HEK293 (cell line): ENCODE measurements around the gene WBP1.

ENCODE experiments used
- EGR2 ChIP-seq: fragments of 450-650 bp; formaldehyde crosslinking; IDR thresholded peaks from 2 replicates; pipeline ENCODE4 v1.5.1; 2016; ENCODE audit warnings: low read depth, missing biosample characterization, missing genetic modification characterization
- HOXC10 ChIP-seq: sonication (generic); formaldehyde crosslinking; IDR thresholded peaks from 2 replicates; pipeline ENCODE4 v1.8.1; 2023; ENCODE audit warnings: mild to moderate bottlenecking, missing genetic modification reagents
- MEIS1 ChIP-seq: sonication (generic); formaldehyde crosslinking; IDR thresholded peaks from 2 replicates; pipeline ENCODE4 v1.8.1; 2022; ENCODE audit warnings: missing genetic modification reagents, mild to moderate bottlenecking, borderline replicate concordance
- SCRT1 ChIP-seq: fragments of 450-650 bp; formaldehyde crosslinking; IDR thresholded peaks from 2 replicates; pipeline ENCODE4 v1.5.1; 2016; ENCODE audit warnings: missing biosample characterization, missing genetic modification characterization, borderline replicate concordance
- YY1 ChIP-seq: fragments of 450-650 bp; formaldehyde crosslinking; IDR thresholded peaks from 2 replicates; pipeline ENCODE4 v1.5.1; 2018; ENCODE audit warnings: missing biosample characterization, missing genetic modification characterization
- ZNF114 ChIP-seq: fragments of 450-650 bp; formaldehyde crosslinking; IDR thresholded peaks from 2 replicates; pipeline ENCODE4 v1.5.0; 2017; ENCODE audit warnings: missing biosample characterization, missing genetic modification characterization
- ZNF146 ChIP-seq: fragments of 450-650 bp; formaldehyde crosslinking; IDR thresholded peaks from 2 replicates; pipeline ENCODE4 v1.5.1; 2016; ENCODE audit warnings: missing biosample characterization, missing genetic modification characterization
- ZNF19 ChIP-seq: fragments of 450-650 bp; formaldehyde crosslinking; IDR thresholded peaks from 2 replicates; pipeline ENCODE4; 2016; ENCODE audit warnings: missing biosample characterization, missing genetic modification characterization, low read depth
- ZNF266 ChIP-seq: fragments of 450-650 bp; formaldehyde crosslinking; IDR thresholded peaks from 2 replicates; pipeline ENCODE4 v1.5.1; 2016; ENCODE audit warnings: missing biosample characterization, missing genetic modification characterization, low read depth
- ZNF335 ChIP-seq: fragments of 450-650 bp; formaldehyde crosslinking; conservative IDR thresholded peaks from 2 replicates; pipeline ENCODE4 v1.5.1; 2016; ENCODE audit warnings: missing biosample characterization, missing genetic modification characterization
- ZNF341 ChIP-seq: fragments of 450-650 bp; formaldehyde crosslinking; IDR thresholded peaks from 2 replicates; pipeline ENCODE4; 2016; ENCODE audit warnings: low read depth, missing biosample characterization, missing genetic modification characterization
- ZNF391 ChIP-seq: fragments of 450-650 bp; formaldehyde crosslinking; IDR thresholded peaks from 2 replicates; pipeline ENCODE4 v1.5.1; 2016; ENCODE audit warnings: low read depth, missing biosample characterization, missing genetic modification characterization, borderline replicate concordance
- ZNF426 ChIP-seq: fragments of 450-650 bp; formaldehyde crosslinking; IDR thresholded peaks from 2 replicates; pipeline ENCODE4 v1.5.1; 2017; ENCODE audit warnings: missing biosample characterization, missing genetic modification characterization, mild to moderate bottlenecking, inconsistent platforms, moderate library complexity
- ZNF501 ChIP-seq: fragments of 450-650 bp; formaldehyde crosslinking; IDR thresholded peaks from 2 replicates; pipeline ENCODE4 v1.5.1; 2016; ENCODE audit warnings: missing biosample characterization, missing genetic modification characterization
- ZNF561 ChIP-seq: fragments of 450-650 bp; IDR thresholded peaks from 2 replicates; pipeline ENCODE4 v1.5.1; 2018; ENCODE audit warnings: missing biosample characterization, missing genetic modification characterization, borderline replicate concordance
- ZNF623 ChIP-seq: fragments of 450-650 bp; formaldehyde crosslinking; IDR thresholded peaks from 2 replicates; pipeline ENCODE4 v1.5.1; 2016; ENCODE audit warnings: missing biosample characterization, missing genetic modification characterization
- ZNF629 ChIP-seq: fragments of 450-650 bp; formaldehyde crosslinking; IDR thresholded peaks from 2 replicates; pipeline ENCODE4 v1.5.1; 2017; ENCODE audit warnings: missing biosample characterization, missing genetic modification characterization
- ZNF768 ChIP-seq: fragments of 450-650 bp; formaldehyde crosslinking; IDR thresholded peaks from 2 replicates; pipeline ENCODE4 v1.5.1; 2018; ENCODE audit warnings: missing biosample characterization, mild to moderate bottlenecking, missing genetic modification characterization
- ZNF785 ChIP-seq: fragments of 450-650 bp; formaldehyde crosslinking; IDR thresholded peaks from 2 replicates; pipeline ENCODE4 v1.5.1; 2016; ENCODE audit warnings: missing biosample characterization, missing genetic modification characterization
- ZNF791 ChIP-seq: fragments of 450-650 bp; formaldehyde crosslinking; IDR thresholded peaks from 2 replicates; pipeline ENCODE4 v1.5.1; 2016; ENCODE audit warnings: missing biosample characterization, missing genetic modification characterization
- ZXDB ChIP-seq: fragments of 450-650 bp; formaldehyde crosslinking; IDR thresholded peaks from 2 replicates; pipeline ENCODE4 v1.5.1; 2016; ENCODE audit warnings: missing biosample characterization, missing genetic modification characterization
- TF ChIP-seq, protein P1 (sequence below): fragments of 450-650 bp; formaldehyde crosslinking; IDR thresholded peaks from 2 replicates; pipeline ENCODE4 v1.5.1; 2016; ENCODE audit warnings: missing biosample characterization, missing genetic modification characterization
- TF ChIP-seq, protein P2 (sequence below): fragments of 450-650 bp; IDR thresholded peaks from 2 replicates; pipeline ENCODE4 v1.5.1; 2018; ENCODE audit warnings: missing biosample characterization, mild to moderate bottlenecking, missing genetic modification characterization
- TF ChIP-seq, protein P3 (sequence below): fragments of 450-650 bp; formaldehyde crosslinking; IDR thresholded peaks from 2 replicates; pipeline ENCODE4 v1.5.1; 2016; ENCODE audit warnings: missing biosample characterization, missing genetic modification characterization
- TF ChIP-seq, protein P4 (sequence below): fragments of 450-650 bp; formaldehyde crosslinking; IDR thresholded peaks from 2 replicates; pipeline ENCODE4 v1.5.1; 2016; ENCODE audit warnings: missing biosample characterization, missing genetic modification characterization
- TF ChIP-seq, protein P5 (sequence below): fragments of 450-650 bp; formaldehyde crosslinking; IDR thresholded peaks from 2 replicates; pipeline ENCODE4 v1.5.1; 2017; ENCODE audit warnings: missing biosample characterization, missing genetic modification characterization
- TF ChIP-seq, protein P6 (sequence below): fragments of 450-650 bp; formaldehyde crosslinking; IDR thresholded peaks from 2 replicates; pipeline ENCODE4 v1.5.1; 2017; ENCODE audit warnings: missing biosample characterization, missing genetic modification characterization
- TF ChIP-seq, protein P7 (sequence below): fragments of 450-650 bp; formaldehyde crosslinking; IDR thresholded peaks from 2 replicates; pipeline ENCODE4 v1.5.1; 2016; ENCODE audit warnings: missing biosample characterization, missing genetic modification characterization

WBP1 gene

DNA sequence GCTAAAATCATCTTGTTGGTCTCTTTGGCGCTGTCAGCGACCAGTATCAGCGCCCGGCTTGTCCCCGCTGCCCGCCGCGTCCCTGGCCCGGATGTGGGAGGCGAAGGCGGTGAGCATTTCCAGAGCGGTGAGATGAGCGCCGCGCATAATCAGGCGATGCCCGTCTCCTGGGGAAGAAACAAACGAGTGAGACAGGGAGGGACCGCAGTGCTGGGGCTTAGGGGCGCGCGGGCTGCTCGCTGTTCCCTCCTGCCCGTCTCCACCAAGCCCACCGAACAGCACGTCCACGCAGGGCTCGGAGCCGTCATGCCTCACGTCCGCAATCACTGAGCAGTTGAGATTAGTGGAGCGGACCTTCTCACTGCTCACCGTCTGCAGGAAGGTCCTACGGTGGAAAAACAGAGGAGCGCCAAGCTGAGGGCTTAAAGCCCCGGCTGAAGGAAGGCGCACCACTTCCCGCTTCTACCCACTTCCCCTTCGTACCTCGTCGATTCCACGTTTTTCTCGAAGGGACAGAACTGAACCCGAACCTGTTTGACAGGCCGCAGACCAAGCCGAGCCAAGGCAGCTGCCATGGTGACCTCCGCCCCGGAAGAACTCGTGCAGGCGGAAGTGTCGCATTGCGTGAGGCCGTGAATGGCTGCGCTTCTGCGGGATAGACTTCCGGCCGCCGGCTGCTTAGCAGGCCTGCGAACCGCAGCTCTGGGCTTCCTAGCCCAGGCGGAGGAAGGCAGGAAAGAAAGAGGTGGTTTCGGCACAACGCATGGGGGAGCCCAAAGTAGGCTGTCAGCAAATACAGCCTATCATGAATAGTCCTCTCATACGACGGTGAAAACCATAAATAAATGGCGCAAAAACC lies 14.1 kb downstream of the WBP1 start, which contains the start of gene MRPL53 (continued):
- TF ChIP-seq, protein P1, sequence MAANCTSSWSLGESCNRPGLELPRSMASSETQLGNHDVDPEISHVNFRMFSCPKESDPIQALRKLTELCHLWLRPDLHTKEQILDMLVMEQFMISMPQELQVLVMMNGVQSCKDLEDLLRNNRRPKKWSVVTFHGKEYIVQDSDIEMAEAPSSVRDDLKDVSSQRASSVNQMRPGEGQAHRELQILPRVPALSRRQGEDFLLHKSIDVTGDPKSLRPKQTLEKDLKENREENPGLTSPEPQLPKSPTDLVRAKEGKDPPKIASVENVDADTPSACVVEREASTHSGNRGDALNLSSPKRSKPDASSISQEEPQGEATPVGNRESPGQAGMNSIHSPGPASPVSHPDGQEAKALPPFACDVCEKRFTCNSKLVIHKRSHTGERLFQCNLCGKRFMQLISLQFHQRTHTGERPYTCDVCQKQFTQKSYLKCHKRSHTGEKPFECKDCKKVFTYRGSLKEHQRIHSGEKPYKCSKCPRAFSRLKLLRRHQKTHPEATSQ (tag by site-specific recombination), result 0 out of 2 replicates have a peak, but pooled peaks have one; percentile 12
- TF ChIP-seq MEIS1 (CRISPR knock-in tag) (peak; percentile 59; the same call in 1 of the 2 replicates), ZNF623 (tag by site-specific recombination) (no peak), ZNF561 (tag by site-specific recombination) (peak; percentile 21; the same call in 1 of the 2 replicates), ZNF266 (tag by site-specific recombination) (no peak), ZNF768 (tag by site-specific recombination) (no peak), ZNF629 (peak; percentile 85), ZNF785 (tag by site-specific recombination) (no peak), ZNF19 (tag by site-specific recombination) (no peak), ZNF335 (tag by site-specific recombination) (peak; percentile 89), ZNF341 (tag by site-specific recombination) (peak; percentile 89), ZNF426 (tag by site-specific recombination) (no peak), HOXC10 (0 out of 2 replicates have a peak, but pooled peaks have one; percentile 59), ZNF791 (tag by site-specific recombination) (no peak), ZNF114 (no peak), ZNF146 (0 out of 2 replicates have a peak, but pooled peaks have one; percentile 6), ZXDB (tag by site-specific recombination) (peak; percentile 74), ZNF391 (tag by site-specific recombination) (0 out of 2 replicates have a peak, but pooled peaks have one; percentile 39), SCRT1 (tag by site-specific recombination) (peak; percentile 16; the same call in 1 of the 2 replicates), ZNF501 (peak; percentile 89), EGR2 (tag by site-specific recombination) (peak; percentile 49), YY1 (tag by site-specific recombination) (peak; percentile 93)
- TF ChIP-seq, protein P2, sequence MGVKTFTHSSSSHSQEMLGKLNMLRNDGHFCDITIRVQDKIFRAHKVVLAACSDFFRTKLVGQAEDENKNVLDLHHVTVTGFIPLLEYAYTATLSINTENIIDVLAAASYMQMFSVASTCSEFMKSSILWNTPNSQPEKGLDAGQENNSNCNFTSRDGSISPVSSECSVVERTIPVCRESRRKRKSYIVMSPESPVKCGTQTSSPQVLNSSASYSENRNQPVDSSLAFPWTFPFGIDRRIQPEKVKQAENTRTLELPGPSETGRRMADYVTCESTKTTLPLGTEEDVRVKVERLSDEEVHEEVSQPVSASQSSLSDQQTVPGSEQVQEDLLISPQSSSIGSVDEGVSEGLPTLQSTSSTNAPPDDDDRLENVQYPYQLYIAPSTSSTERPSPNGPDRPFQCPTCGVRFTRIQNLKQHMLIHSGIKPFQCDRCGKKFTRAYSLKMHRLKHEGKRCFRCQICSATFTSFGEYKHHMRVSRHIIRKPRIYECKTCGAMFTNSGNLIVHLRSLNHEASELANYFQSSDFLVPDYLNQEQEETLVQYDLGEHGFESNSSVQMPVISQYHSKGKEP (tag by site-specific recombination), result peak; percentile 3; the same call in 1 of the 2 replicates
- TF ChIP-seq, protein P3, sequence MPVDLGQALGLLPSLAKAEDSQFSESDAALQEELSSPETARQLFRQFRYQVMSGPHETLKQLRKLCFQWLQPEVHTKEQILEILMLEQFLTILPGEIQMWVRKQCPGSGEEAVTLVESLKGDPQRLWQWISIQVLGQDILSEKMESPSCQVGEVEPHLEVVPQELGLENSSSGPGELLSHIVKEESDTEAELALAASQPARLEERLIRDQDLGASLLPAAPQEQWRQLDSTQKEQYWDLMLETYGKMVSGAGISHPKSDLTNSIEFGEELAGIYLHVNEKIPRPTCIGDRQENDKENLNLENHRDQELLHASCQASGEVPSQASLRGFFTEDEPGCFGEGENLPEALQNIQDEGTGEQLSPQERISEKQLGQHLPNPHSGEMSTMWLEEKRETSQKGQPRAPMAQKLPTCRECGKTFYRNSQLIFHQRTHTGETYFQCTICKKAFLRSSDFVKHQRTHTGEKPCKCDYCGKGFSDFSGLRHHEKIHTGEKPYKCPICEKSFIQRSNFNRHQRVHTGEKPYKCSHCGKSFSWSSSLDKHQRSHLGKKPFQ, result no peak
- TF ChIP-seq, protein P4, sequence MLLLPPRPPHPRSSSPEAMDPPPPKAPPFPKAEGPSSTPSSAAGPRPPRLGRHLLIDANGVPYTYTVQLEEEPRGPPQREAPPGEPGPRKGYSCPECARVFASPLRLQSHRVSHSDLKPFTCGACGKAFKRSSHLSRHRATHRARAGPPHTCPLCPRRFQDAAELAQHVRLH (tag by site-specific recombination), result peak; percentile 66; the same call in 1 of the 2 replicates
- TF ChIP-seq, protein P5, sequence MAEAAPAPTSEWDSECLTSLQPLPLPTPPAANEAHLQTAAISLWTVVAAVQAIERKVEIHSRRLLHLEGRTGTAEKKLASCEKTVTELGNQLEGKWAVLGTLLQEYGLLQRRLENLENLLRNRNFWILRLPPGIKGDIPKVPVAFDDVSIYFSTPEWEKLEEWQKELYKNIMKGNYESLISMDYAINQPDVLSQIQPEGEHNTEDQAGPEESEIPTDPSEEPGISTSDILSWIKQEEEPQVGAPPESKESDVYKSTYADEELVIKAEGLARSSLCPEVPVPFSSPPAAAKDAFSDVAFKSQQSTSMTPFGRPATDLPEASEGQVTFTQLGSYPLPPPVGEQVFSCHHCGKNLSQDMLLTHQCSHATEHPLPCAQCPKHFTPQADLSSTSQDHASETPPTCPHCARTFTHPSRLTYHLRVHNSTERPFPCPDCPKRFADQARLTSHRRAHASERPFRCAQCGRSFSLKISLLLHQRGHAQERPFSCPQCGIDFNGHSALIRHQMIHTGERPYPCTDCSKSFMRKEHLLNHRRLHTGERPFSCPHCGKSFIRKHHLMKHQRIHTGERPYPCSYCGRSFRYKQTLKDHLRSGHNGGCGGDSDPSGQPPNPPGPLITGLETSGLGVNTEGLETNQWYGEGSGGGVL, result no peak
- TF ChIP-seq, protein P6, sequence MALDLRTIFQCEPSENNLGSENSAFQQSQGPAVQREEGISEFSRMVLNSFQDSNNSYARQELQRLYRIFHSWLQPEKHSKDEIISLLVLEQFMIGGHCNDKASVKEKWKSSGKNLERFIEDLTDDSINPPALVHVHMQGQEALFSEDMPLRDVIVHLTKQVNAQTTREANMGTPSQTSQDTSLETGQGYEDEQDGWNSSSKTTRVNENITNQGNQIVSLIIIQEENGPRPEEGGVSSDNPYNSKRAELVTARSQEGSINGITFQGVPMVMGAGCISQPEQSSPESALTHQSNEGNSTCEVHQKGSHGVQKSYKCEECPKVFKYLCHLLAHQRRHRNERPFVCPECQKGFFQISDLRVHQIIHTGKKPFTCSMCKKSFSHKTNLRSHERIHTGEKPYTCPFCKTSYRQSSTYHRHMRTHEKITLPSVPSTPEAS (tag by site-specific recombination), result peak; percentile 39; the same call in 1 of the 2 replicates
- TF ChIP-seq, protein P7, sequence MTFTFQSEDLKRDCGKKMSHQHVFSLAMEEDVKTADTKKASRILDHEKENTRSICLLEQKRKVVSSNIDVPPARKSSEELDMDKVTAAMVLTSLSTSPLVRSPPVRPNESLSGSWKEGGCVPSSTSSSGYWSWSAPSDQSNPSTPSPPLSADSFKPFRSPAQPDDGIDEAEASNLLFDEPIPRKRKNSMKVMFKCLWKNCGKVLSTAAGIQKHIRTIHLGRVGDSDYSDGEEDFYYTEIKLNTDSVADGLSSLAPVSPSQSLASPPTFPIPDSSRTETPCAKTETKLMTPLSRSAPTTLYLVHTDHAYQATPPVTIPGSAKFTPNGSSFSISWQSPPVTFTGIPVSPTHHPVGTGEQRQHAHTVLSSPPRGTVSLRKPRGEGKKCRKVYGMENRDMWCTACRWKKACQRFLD (tag by site-specific recombination), result no peak
